Neutrophil (primary cell): ENCODE results near the gene SLTM.
"Not testable (repeated sequence)": the region's sequence is repeated elsewhere in the genome, so short reads cannot be mapped to it uniquely, and the experiment has no call there.

Experiments
- H3K27ac ChIP-seq: fragments of 200-600 bp; sonication (generic); 2 replicates; pipeline ENCODE4 v1.5.1; 2016; ENCODE audit warnings: mild to moderate bottlenecking, moderate library complexity
- H3K27me3 ChIP-seq: fragments of 200-600 bp; sonication (generic); 2 replicates; pipeline ENCODE4 v1.6.0; 2016; ENCODE audit warnings: mild to moderate bottlenecking
- H3K36me3 ChIP-seq: fragments of 200-600 bp; sonication (generic); 2 replicates; pipeline ENCODE4 v1.5.1; 2017
- H3K4me1 ChIP-seq, 2 experiments: fragments of 200-600 bp in 1 of 2; sonication (generic) in 1 of 2; 1 replicate in 1 of 2; 2 replicates in 1 of 2; pipeline versions ENCODE4 v1.5.1 to v1.6.1; 2013 to 2016; ENCODE audit warnings: low read depth in 1 of 2, low read length in 1 of 2, mild to moderate bottlenecking in 1 of 2, moderate library complexity in 1 of 2; ENCODE audit not compliant: control insufficient read depth in 1 of 2, insufficient read depth in 1 of 2
- H3K4me3 ChIP-seq, 2 experiments: fragments of 200-600 bp in 1 of 2; sonication (generic) in 1 of 2; 1 replicate in 1 of 2; 2 replicates in 1 of 2; pipeline ENCODE4 v1.5.1; 2013 to 2016; ENCODE audit warnings: low read depth in 1 of 2, low read length in 1 of 2, mild to moderate bottlenecking in 1 of 2, moderate library complexity in 1 of 2
- H3K9me3 ChIP-seq: fragments of 200-600 bp; sonication (generic); 2 replicates; pipeline ENCODE4 v1.5.1; 2016
- CTCF ChIP-seq: fragments of 200-600 bp; sonication (generic); IDR thresholded peaks from 2 replicates; pipeline ENCODE4 v1.5.1; 2016; ENCODE audit warnings: antibody characterized with exemption

SLTM gene

GRCh38 chr15:58918239-58918638 is 15.2 kb downstream of the SLTM start:
- Histone ChIP-seq H3K4me3 (no peak overlapping the region), H3K4me1 (peaks cover 0 to 3% of the 10 kb centered on the region in 2 experiments), H3K27ac (no peak overlapping the region), H3K36me3 (peaks cover 32% of the 10 kb centered on the region), H3K27me3 (no peaks in the 10 kb centered on the region), H3K9me3 (no peaks in the 10 kb centered on the region)
- no peak for TF ChIP-seq CTCF

- H3K4me3 ChIP-seq, H3K27me3 ChIP-seq, H3K4me1 ChIP-seq, H3K9me3 ChIP-seq: not testable (repeated sequence)
- H3K27ac ChIP-seq = peak overlapping the region; percentile 13
- H3K36me3 ChIP-seq = peaks cover 33% of the 10 kb centered on the region
Measured at GRCh38 chr15:58917613-58918129, 15.8 kb downstream of the SLTM start.

- no peak overlapping the region for H3K27ac ChIP-seq
- H3K9me3 ChIP-seq = no peaks in the 10 kb centered on the region
- peaks cover 40% of the 10 kb centered on the region for H3K36me3 ChIP-seq
- peaks cover 0 to 3% of the 10 kb centered on the region in 2 experiments for H3K4me1 ChIP-seq
- no peak overlapping the region for H3K4me3 ChIP-seq
- no peaks in the 10 kb centered on the region for H3K27me3 ChIP-seq
- TF ChIP-seq CTCF = no peak
Measured at GRCh38 chr15:58916962-58917361, 16.5 kb downstream of the SLTM start.

DNA sequence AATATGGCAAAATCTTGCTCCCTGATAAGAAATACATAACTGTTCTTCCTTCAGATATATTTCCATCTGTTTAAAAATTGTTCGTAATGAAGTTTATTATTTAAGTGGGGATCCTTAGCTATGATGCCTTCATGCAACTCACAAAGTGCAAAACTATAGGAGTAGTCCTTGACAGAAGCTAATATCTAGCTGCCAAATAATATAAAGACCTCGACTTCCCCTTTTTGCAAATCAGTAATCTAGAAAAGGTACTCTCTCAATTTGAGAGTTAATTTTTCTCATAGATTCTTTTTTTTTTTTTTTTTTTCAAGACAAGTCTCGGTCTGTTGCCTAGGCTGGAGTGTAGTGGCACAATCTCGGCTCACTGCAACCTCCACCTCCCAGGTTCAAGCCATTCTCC is 23.0 kb downstream of the SLTM start:
- H3K36me3 ChIP-seq = peaks cover 70% of the 10 kb centered on the region
- H3K4me3 ChIP-seq = no peak overlapping the region

GRCh38 chr15:58909616-58910015 is 23.9 kb downstream of the SLTM start:
- Histone ChIP-seq H3K9me3 (no peaks in the 10 kb centered on the region), H3K4me3 (no peak overlapping the region), H3K27ac (no peak overlapping the region), H3K4me1 (no peaks in the 10 kb centered on the region), H3K36me3 (peaks cover 69% of the 10 kb centered on the region), H3K27me3 (no peaks in the 10 kb centered on the region)
- no peak for TF ChIP-seq CTCF

More for the DNA sequence above, 23.0 kb downstream of the SLTM start:
- Histone ChIP-seq H3K9me3 (no peaks in the 10 kb centered on the region), H3K27me3 (no peaks in the 10 kb centered on the region), H3K27ac (no peak overlapping the region), H3K4me1 (no peaks in the 10 kb centered on the region)
- TF ChIP-seq CTCF = no peak

DNA sequence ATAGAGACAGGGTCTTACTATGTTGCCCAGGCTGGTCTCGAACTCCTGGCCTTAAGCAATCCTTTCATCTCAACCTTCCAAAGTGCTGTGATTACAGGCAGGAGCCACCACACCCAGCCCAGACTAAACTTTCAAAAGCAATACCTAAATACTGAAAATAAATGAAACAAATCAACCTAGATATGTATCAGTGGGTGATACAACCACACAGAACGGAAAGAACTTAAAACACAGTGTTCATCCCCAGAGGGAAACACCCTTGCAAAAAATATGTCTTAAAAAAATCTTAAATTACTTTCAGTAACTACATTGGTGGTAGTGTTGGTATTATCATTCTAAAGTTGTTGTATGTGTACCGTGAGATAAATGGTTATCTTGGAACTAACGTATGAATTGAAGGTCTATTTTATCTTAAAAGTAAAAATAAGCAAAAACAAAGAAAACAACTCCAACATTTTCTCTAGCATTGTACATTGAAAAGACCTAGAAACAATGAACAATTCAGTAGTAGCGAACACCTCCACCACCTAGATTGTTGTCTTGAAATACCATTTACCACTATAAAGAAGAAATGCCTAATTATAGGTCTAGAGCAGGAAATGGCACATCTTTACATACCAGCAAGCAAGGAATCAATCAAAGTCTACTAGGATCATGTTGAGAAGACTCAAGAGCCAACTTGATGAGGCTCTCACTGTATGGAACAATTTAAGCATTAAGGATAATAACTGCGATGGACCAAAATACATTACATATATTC is 24.7 kb downstream of the SLTM start:
- Histone ChIP-seq H3K4me3 (no peak overlapping the region), H3K4me1 (no peaks in the 10 kb centered on the region), H3K9me3 (no peaks in the 10 kb centered on the region), H3K27me3 (no peaks in the 10 kb centered on the region), H3K36me3 (peaks cover 70% of the 10 kb centered on the region), H3K27ac (no peak overlapping the region)
- no peak for TF ChIP-seq CTCF
